HG03175 (cell line): Measurements from ENCODE around the gene NEURL1.
"Not testable (repeated sequence)": the region's sequence is repeated elsewhere in the genome, so short reads cannot be mapped to it uniquely, and the experiment has no call there.

Experiments used
- ATAC-seq: cut with Tn5 transposase; IDR thresholded peaks from one replicate; pipeline ENCODE4 v1.9.1; 2021; ENCODE audit warnings: mild to moderate bottlenecking, moderate library complexity; ENCODE audit not compliant: unreplicated experiment

NEURL1 gene

GRCh38 chr10:103600325-103600724 lies 106.8 kb downstream of the NEURL1 start:
- no peak for ATAC-seq

- no peak for ATAC-seq
Observed at GRCh38 chr10:103600956-103601569, 107.6 kb downstream of the NEURL1 start.

GRCh38 chr10:103602028-103602851 lies 108.7 kb downstream of the NEURL1 start:
- ATAC-seq: no peak

GRCh38 chr10:103602852-103603155 lies 109.3 kb downstream of the NEURL1 start:
- ATAC-seq: no peak

GRCh38 chr10:103603382-103603781 lies 109.9 kb downstream of the NEURL1 start:
- no peak for ATAC-seq

- no peak for ATAC-seq
Observed at GRCh38 chr10:103605359-103606096, 112.0 kb downstream of the NEURL1 start.

- not testable (repeated sequence) for ATAC-seq
Observed at GRCh38 chr10:103606097-103606438, 112.6 kb downstream of the NEURL1 start.

- not testable (repeated sequence) for ATAC-seq
Observed at GRCh38 chr10:103607051-103607450, 113.5 kb downstream of the NEURL1 start.

- not testable (repeated sequence) for ATAC-seq
Observed at GRCh38 chr10:103608056-103608455, 114.6 kb downstream of the NEURL1 start.

GRCh38 chr10:103609231-103610082 lies 116.0 kb downstream of the NEURL1 start:
- no peak for ATAC-seq

- ATAC-seq: no peak
Observed at GRCh38 chr10:103610083-103610472, 116.6 kb downstream of the NEURL1 start.

GRCh38 chr10:103610921-103611511 lies 117.5 kb downstream of the NEURL1 start:
- ATAC-seq: no peak

- no peak for ATAC-seq
Observed at GRCh38 chr10:103612462-103613365, 119.2 kb downstream of the NEURL1 start.

- ATAC-seq: no peak
Observed at GRCh38 chr10:103613616-103614015, 120.1 kb downstream of the NEURL1 start.

- no peak for ATAC-seq
Observed at GRCh38 chr10:103614306-103615158, 121.0 kb downstream of the NEURL1 start.

GRCh38 chr10:103616705-103617601 lies 123.4 kb downstream of the NEURL1 start:
- no peak for ATAC-seq

- no peak for ATAC-seq
Observed at GRCh38 chr10:103617602-103618385, 124.3 kb downstream of the NEURL1 start.
